Cardiac fibroblast (primary cell): ENCODE data around the gene TRMT2A.
A peak's percentile ranks its signal among the peaks of the same experiment; 100 is the strongest.

Experiments used
- DNase-seq, 2 donors: peaks; one replicate each; pipeline versions ENCODE4 v3.0.0 to v3.0.0-alpha.2; 2010; ENCODE audit warnings: low read depth in 2 of 2
- H3K4me3 ChIP-seq, 2 donors: replicated peaks in 1 of 2; 1 replicate in 1 of 2; 2 replicates in 1 of 2; pipeline ENCODE4 v1.5.1; 2011; ENCODE audit warnings: low read depth in 2 of 2, low read length in 2 of 2, mild to moderate bottlenecking in 2 of 2, moderate library complexity in 1 of 2
- TF ChIP-seq, protein P1 (sequence below): IDR thresholded peaks from one replicate; pipeline ENCODE4 v1.5.1; 2011; ENCODE audit warnings: low read depth, mild to moderate bottlenecking, low read length, inconsistent platforms

The TRMT2A gene

GRCh38 chr22:20117633-20118299 is 740 bp upstream of the TRMT2A start:
- TF ChIP-seq, protein P1, sequence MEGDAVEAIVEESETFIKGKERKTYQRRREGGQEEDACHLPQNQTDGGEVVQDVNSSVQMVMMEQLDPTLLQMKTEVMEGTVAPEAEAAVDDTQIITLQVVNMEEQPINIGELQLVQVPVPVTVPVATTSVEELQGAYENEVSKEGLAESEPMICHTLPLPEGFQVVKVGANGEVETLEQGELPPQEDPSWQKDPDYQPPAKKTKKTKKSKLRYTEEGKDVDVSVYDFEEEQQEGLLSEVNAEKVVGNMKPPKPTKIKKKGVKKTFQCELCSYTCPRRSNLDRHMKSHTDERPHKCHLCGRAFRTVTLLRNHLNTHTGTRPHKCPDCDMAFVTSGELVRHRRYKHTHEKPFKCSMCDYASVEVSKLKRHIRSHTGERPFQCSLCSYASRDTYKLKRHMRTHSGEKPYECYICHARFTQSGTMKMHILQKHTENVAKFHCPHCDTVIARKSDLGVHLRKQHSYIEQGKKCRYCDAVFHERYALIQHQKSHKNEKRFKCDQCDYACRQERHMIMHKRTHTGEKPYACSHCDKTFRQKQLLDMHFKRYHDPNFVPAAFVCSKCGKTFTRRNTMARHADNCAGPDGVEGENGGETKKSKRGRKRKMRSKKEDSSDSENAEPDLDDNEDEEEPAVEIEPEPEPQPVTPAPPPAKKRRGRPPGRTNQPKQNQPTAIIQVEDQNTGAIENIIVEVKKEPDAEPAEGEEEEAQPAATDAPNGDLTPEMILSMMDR = no peak
- H3K4me3 ChIP-seq = peak overlapping the region; percentile 72 to 79
- DNase-seq = peak; percentile 25 to 31

DNA sequence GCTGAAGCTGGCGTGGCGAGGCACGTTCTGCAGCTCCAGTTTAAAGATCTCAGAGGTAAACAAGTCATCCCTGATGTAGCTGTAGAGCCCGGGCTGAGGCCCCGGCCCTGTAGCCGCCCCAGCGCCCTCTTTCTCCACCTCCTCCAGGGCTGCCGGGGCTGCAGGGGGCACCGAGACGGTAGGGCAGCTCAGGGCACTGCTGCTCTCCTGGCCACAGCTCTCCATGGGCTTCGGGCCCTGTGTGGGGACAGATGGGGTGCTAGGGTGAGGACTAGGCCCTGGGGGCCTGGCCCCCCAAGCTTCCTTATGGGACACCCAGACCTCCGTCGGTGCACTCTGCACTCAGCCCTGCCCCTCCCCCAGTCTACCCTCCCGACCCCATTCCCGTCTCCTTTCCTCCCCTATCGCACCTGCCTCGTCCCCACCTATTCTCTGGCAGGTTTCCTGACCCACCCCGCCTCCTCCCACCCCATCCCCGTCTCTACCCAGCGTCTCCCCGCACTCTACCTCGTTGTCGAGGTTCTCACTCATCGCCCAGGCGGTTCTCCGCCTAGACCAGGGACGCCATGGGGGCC is 563 bp downstream of the TRMT2A start:
- peak overlapping the region; percentile 98 for H3K4me3 ChIP-seq
- TF ChIP-seq, protein P1 = no peak
- DNase-seq = no peak

GRCh38 chr22:20115691-20116375 is 1.2 kb downstream of the TRMT2A start, which contains the start of gene RANBP1:
Gene RANBP1 (plus strand): TSS chr22:20116104. CDS start chr22:20116185, 81 bp downstream.
- TF ChIP-seq, protein P1 = no peak
- no peak for DNase-seq
- H3K4me3 ChIP-seq = peak within 1 kb of the TSS; percentile 98

- no peak for DNase-seq
- TF ChIP-seq, protein P1 = no peak
- H3K4me3 ChIP-seq = no peak overlapping the region
Measured at GRCh38 chr22:20114506-20115475, 2.2 kb downstream of the TRMT2A start.

GRCh38 chr22:20113551-20114310 is 3.3 kb downstream of the TRMT2A start:
- no peak for DNase-seq
- TF ChIP-seq, protein P1 = no peak
- no peak overlapping the region for H3K4me3 ChIP-seq
